A673 (cell line): ENCODE results near the gene LCA5L. TPM values are rescaled to one million over a fixed set of nuclear protein-coding genes. Genes with fewer than 3 reads are reported as not detected.

Experiments used
- BruUV-seq: library from RNA; stranded (reverse); fragments of 400-500 nt; replicated peaks from 2 replicates; lab custom pipeline; 2021; lab: Mats Ljungman, UMichigan
- CTCF ChIA-PET: fragments of 300-600 bp; sonication (Branson Sonifier 250); formaldehyde crosslinking; loops from one replicate; lab custom pipeline; 2022; ENCODE audit warnings: antibody characterized with exemption; lab: Charles Lee
- POLR2A ChIA-PET: fragments of 300-600 bp; sonication (Branson Sonifier 250); formaldehyde crosslinking; loops from one replicate; lab custom pipeline; 2022; ENCODE audit warnings: antibody characterized with exemption; ENCODE audit not compliant: low non-redundant PET; lab: Charles Lee
- DNase-seq: peaks from one replicate; pipeline ENCODE4 v3.0.0-alpha.2; 2015; ENCODE audit warnings: low spot score
- H3K27ac ChIP-seq: fragments of 200-600 bp; sonication (generic); 2 replicates; pipeline ENCODE4 v1.5.1; 2016; ENCODE audit warnings: mixed run types, low read depth, mild to moderate bottlenecking, mixed read lengths, antibody characterized with exemption, low read length; ENCODE audit not compliant: poor library complexity, severe bottlenecking
- H3K27me3 ChIP-seq: fragments of 200-600 bp; sonication (generic); replicated peaks from 2 replicates; pipeline ENCODE4 v1.6.1; 2017; ENCODE audit warnings: mixed run types, low read depth, mild to moderate bottlenecking, mixed read lengths, antibody characterized with exemption, low read length; ENCODE audit not compliant: insufficient read depth, poor library complexity
- H3K36me3 ChIP-seq: fragments of 200-600 bp; sonication (generic); 2 replicates; pipeline ENCODE4 v1.6.1; 2016; ENCODE audit warnings: mixed run types, mild to moderate bottlenecking, mixed read lengths, antibody characterized with exemption, low read length; ENCODE audit not compliant: insufficient read depth, poor library complexity, severe bottlenecking
- H3K4me1 ChIP-seq: fragments of 200-600 bp; sonication (generic); 2 replicates; pipeline ENCODE4 v1.6.1; 2017; ENCODE audit warnings: mixed run types, mild to moderate bottlenecking, mixed read lengths, antibody characterized with exemption, low read length; ENCODE audit not compliant: insufficient read depth, poor library complexity, severe bottlenecking
- H3K4me3 ChIP-seq: fragments of 200-600 bp; sonication (generic); 2 replicates; pipeline ENCODE4 v1.5.1; 2016; ENCODE audit warnings: low read depth, mixed run types, mild to moderate bottlenecking, mixed read lengths, low read length; ENCODE audit not compliant: poor library complexity, severe bottlenecking
- H3K9me3 ChIP-seq: fragments of 200-600 bp; sonication (generic); 2 replicates; pipeline ENCODE4 v1.6.1; 2016; ENCODE audit warnings: mixed run types, low read depth, mild to moderate bottlenecking, mixed read lengths, antibody characterized with exemption, low read length; ENCODE audit not compliant: poor library complexity, severe bottlenecking
- CTCF ChIP-seq: fragments of 300-800, 200-600 bp; sonication (generic); conservative IDR thresholded peaks from 2 replicates; pipeline ENCODE4 v1.5.1; 2017; ENCODE audit warnings: low read depth, mild to moderate bottlenecking, antibody characterized with exemption, low read length, moderate library complexity, mixed read lengths
- EZH2 ChIP-seq: fragments of 200-600 bp; sonication (generic); IDR thresholded peaks from 2 replicates; pipeline ENCODE4 v1.6.1; 2017; ENCODE audit warnings: borderline replicate concordance, low read depth, mild to moderate bottlenecking, mixed read lengths, antibody characterized with exemption, low read length; ENCODE audit not compliant: poor library complexity, severe bottlenecking
- intact Hi-C: fragments of 100-400 bp; cut with micrococcal nuclease; formaldehyde crosslinking; loops from one replicate; pipeline ENCODE4 v1.10.0; 2022; ENCODE audit not compliant: unreplicated experiment
- total RNA-seq: library from RNA; stranded (reverse); gene quantifications from 2 replicates; pipeline ENCODE4 v1.2.3, GENCODE V29; 2021

Gene LCA5L
- total RNA-seq, 1 experiment from 2014 or later: 0.69 TPM

- TSS peak; percentile 56 for BruUV-seq
- POLR2A ChIA-PET: no interaction called here
- CTCF ChIA-PET: interaction anchor here (0.7 kb wide), 1 partner anchor 33 kb away, joined by 5 read pairs; no protein-coding TSS in a partner anchor
- DNase-seq: no peak
- Histone ChIP-seq H3K9me3 (no peaks in the 10 kb centered on the region), H3K4me3 (peak overlapping the region; percentile 66), H3K27me3 (no peaks in the 10 kb centered on the region), H3K36me3 (no peaks in the 10 kb centered on the region), H3K27ac (no peak overlapping the region), H3K4me1 (peaks cover 4% of the 10 kb centered on the region)
- intact Hi-C loops: no loop called here
- TF ChIP-seq CTCF (no peak), EZH2 (no peak)
These were observed 64.6 kb downstream of the LCA5L start for GRCh38 chr21:39381009-39381408.

- intact Hi-C loops: no loop called here
- no peak for TF ChIP-seq CTCF
- TF ChIP-seq EZH2: no peak
- Histone ChIP-seq H3K9me3 (no peaks in the 10 kb centered on the region), H3K4me3 (peak overlapping the region; percentile 66), H3K27me3 (peaks cover 1% of the 10 kb centered on the region), H3K4me1 (peaks cover 3% of the 10 kb centered on the region), H3K27ac (peak overlapping the region; percentile 31), H3K36me3 (no peaks in the 10 kb centered on the region)
- BruUV-seq: no TSS peak
- peak; percentile 94 for DNase-seq
- POLR2A ChIA-PET: no interaction called here
- CTCF ChIA-PET: interaction anchor here (0.7 kb wide), 1 partner anchor 32 kb away, joined by 5 read pairs; no protein-coding TSS in a partner anchor
These were observed 65.3 kb downstream of the LCA5L start for GRCh38 chr21:39379986-39380891.

GRCh38 chr21:39377444-39378050 is 68.0 kb downstream of the LCA5L start:
- DNase-seq: no peak
- peaks cover 5% of the 10 kb centered on the region for H3K27me3 ChIP-seq
- intact Hi-C loops: no loop called here
- ChIA-PET POLR2A (no interaction called here), CTCF (no interaction called here)
- no TSS peak for BruUV-seq
- TF ChIP-seq CTCF (no peak), EZH2 (no peak)
- no peak overlapping the region for H3K4me3 ChIP-seq
- no peaks in the 10 kb centered on the region for H3K36me3 ChIP-seq
- H3K9me3 ChIP-seq: no peaks in the 10 kb centered on the region
- H3K27ac ChIP-seq: no peak overlapping the region
- peaks cover 3% of the 10 kb centered on the region for H3K4me1 ChIP-seq
